ENCODE measurements around the gene HPCAL4. TPM values are rescaled to one million over a fixed set of nuclear protein-coding genes. Genes with fewer than 3 reads are reported as not detected.
A peak's percentile ranks its signal among the peaks of the same experiment; 100 is the strongest.

Gene HPCAL4
- total and polyA plus RNA-seq, 2 donors from 2014 or later, result 3.9 to 5.2 TPM

- H3K27ac ChIP-seq (ENCODE audit: low read depth in 2 of 2, low read length in 2 of 2), result peak overlapping the region; percentile 45 to 48
- no peaks in the 10 kb centered on the region for H3K27me3 ChIP-seq (ENCODE audit: control insufficient read depth, insufficient read depth, low read length)
- FAIRE-seq (no peak), DNase-seq (no peak)
- no peaks in the 10 kb centered on the region for H3K9me3 ChIP-seq (ENCODE audit: control insufficient read depth in 2 of 3, insufficient read depth in 1 of 3, low read length in 3 of 3)
- H3K4me1 ChIP-seq (ENCODE audit: control insufficient read depth in 2 of 3, insufficient read depth in 2 of 3, low read depth in 1 of 3, low read length in 3 of 3), result no peaks in the 10 kb centered on the region
- peaks cover 0 to 2% (median 0%) of the 10 kb centered on the region in 3 donors for H3K36me3 ChIP-seq (ENCODE audit: control insufficient read depth in 2 of 3, insufficient read depth in 3 of 3, low read length in 3 of 3)
- H3K9ac ChIP-seq (ENCODE audit: low read length in 3 of 3), result no peak overlapping the region
- intact Hi-C loops (cut with DNase I), result no loop called here
- TF ChIP-seq CTCF (IDR thresholded peaks at IDR 0.05; ENCODE audit: borderline replicate concordance, extremely low read depth, insufficient read depth), result no peak
- peak overlapping the region in 1 of 3 donors; percentile 17 for H3K4me3 ChIP-seq (ENCODE audit: low read length in 3 of 3)
Measured at GRCh38 chr1:39635871-39636210, 55.4 kb downstream of the HPCAL4 start.

GRCh38 chr1:39635205-39635870, 55.9 kb downstream of the HPCAL4 start:
- Histone ChIP-seq H3K4me1 (ENCODE audit: control insufficient read depth in 2 of 3, insufficient read depth in 2 of 3, low read depth in 1 of 3, low read length in 3 of 3) (no peaks in the 10 kb centered on the region), H3K9ac (ENCODE audit: low read length in 3 of 3) (no peak overlapping the region), H3K4me3 (ENCODE audit: low read length in 3 of 3) (peak overlapping the region in 2 of 3 donors; percentile 3 to 17), H3K36me3 (ENCODE audit: control insufficient read depth in 2 of 3, insufficient read depth in 3 of 3, low read length in 3 of 3) (peaks cover 0 to 2% (median 0%) of the 10 kb centered on the region in 3 donors), H3K27ac (ENCODE audit: low read depth in 2 of 2, low read length in 2 of 2) (peak overlapping the region; percentile 45 to 48), H3K27me3 (ENCODE audit: control insufficient read depth, insufficient read depth, low read length) (no peaks in the 10 kb centered on the region), H3K9me3 (ENCODE audit: control insufficient read depth in 2 of 3, insufficient read depth in 1 of 3, low read length in 3 of 3) (no peaks in the 10 kb centered on the region)
- peak in 1 of 5 donors; percentile 28 for DNase-seq
- FAIRE-seq, result no peak
- intact Hi-C loops (cut with DNase I), result no loop called here
- no peak for TF ChIP-seq CTCF (IDR thresholded peaks at IDR 0.05; ENCODE audit: borderline replicate concordance, extremely low read depth, insufficient read depth)

DNA sequence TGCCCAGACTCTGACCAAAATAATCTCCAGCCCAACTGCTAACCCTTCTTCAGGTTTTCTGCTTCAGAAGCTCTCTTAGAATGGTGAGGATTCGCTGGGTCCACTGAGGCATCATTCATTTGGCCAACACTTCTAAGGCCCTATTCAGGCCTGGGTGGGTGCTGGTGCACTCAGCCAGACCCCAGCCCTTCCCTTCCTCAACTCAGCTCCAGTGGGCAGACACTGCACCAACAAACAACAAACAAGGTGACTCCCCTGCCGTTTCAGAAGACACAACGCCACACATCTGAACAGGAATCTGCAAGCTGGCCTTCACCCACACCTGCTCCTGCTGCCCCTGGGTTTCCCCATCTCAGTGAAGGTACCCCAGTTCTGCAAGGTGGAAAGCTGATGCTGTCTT, 57.8 kb downstream of the HPCAL4 start:
- Histone ChIP-seq H3K27me3 (ENCODE audit: control insufficient read depth, insufficient read depth, low read length) (no peaks in the 10 kb centered on the region), H3K27ac (ENCODE audit: low read depth in 2 of 2, low read length in 2 of 2) (no peak overlapping the region), H3K4me3 (ENCODE audit: low read length in 3 of 3) (peak overlapping the region in 1 of 3 donors; percentile 10), H3K9ac (ENCODE audit: low read length in 3 of 3) (no peak overlapping the region), H3K36me3 (ENCODE audit: control insufficient read depth in 2 of 3, insufficient read depth in 3 of 3, low read length in 3 of 3) (peaks cover 0 to 2% (median 0%) of the 10 kb centered on the region in 3 donors), H3K9me3 (ENCODE audit: control insufficient read depth in 2 of 3, insufficient read depth in 1 of 3, low read length in 3 of 3) (no peaks in the 10 kb centered on the region), H3K4me1 (ENCODE audit: control insufficient read depth in 2 of 3, insufficient read depth in 2 of 3, low read depth in 1 of 3, low read length in 3 of 3) (no peaks in the 10 kb centered on the region)
- FAIRE-seq (no peak), DNase-seq (no peak)
- intact Hi-C loops (cut with DNase I), result no loop called here
- TF ChIP-seq CTCF (IDR thresholded peaks at IDR 0.05; ENCODE audit: borderline replicate concordance, extremely low read depth, insufficient read depth), result no peak
